ENCODE data around the gene GULP1. TPM values are rescaled to one million over a fixed set of nuclear protein-coding genes. Genes with fewer than 3 reads are reported as not detected.

GULP1 gene
- total and polyA plus RNA-seq, 10 of the 15 experiments (the other 5 are each of a cell fraction or from before 2014, with no cell fraction given): 0.02 to 1.3 (median 0.15) TPM; not detected in 5

- ChIA-PET SMC1A (ENCODE audit: uncharacterized antibody, unreplicated experiment) (no interaction called here), POLR2A (no interaction called here), CTCF (no interaction called here), RAD21 (ENCODE audit: unreplicated experiment) (no interaction called here)
- Histone ChIP-seq H3K4me2 (ENCODE audit: control insufficient read depth, insufficient read depth) (no peak overlapping the region), H3K36me3 (ENCODE audit: control insufficient read depth in 2 of 2, insufficient read depth in 2 of 2, low read length in 1 of 2) (no peaks in the 10 kb centered on the region), H3K79me2 (ENCODE audit: control insufficient read depth, insufficient read depth, low read length) (no peaks in the 10 kb centered on the region), H3K27ac (ENCODE audit: control insufficient read depth, insufficient read depth) (no peak overlapping the region), H3K4me1 (ENCODE audit: control insufficient read depth, insufficient read depth, low read length) (no peaks in the 10 kb centered on the region), H3K27me3 (replicated peaks in 1 of 2; ENCODE audit: control insufficient read depth in 2 of 2, insufficient read depth in 2 of 2, low read length in 1 of 2) (no peaks in the 10 kb centered on the region), H3K9ac (ENCODE audit: control insufficient read depth, insufficient read depth, low read length) (no peak overlapping the region), H4K20me1 (ENCODE audit: control insufficient read depth, insufficient read depth) (no peaks in the 10 kb centered on the region), H3K9me3 (replicated peaks; ENCODE audit: control insufficient read depth, insufficient read depth, low read length) (no peaks in the 10 kb centered on the region), H2AFZ (ENCODE audit: control insufficient read depth, low read depth, low read length) (no peak overlapping the region), H3K4me3 (no peak overlapping the region)
- intact Hi-C loops (cut with micrococcal nuclease; ENCODE audit: unreplicated experiment) (no loop called here), in situ Hi-C loops (cut with MboI) (no loop called here)
- 33% methylated on average over 6 of the region's 6 CpGs for WGBS (ENCODE audit: insufficient coverage, insufficient replicate concordance, low lambda C conversion rate, missing lambda C conversion rate)
- BruUV-seq (replicated peaks): no TSS peak
- FAIRE-seq (no peak), ATAC-seq (no peak), DNase-seq (ENCODE audit: low read depth, low spot score) (no peak)
- no peak for TF ChIP-seq TAF1 (IDR thresholded peaks at IDR 0.05; ENCODE audit: borderline replicate concordance, low read depth, low read length)
- TF ChIP-seq SRF (IDR thresholded peaks at IDR 0.05; ENCODE audit: low read depth in 2 of 2, low read length in 2 of 2): no peak
- no peak for TF ChIP-seq FOS (IDR thresholded peaks at IDR 0.05; ENCODE audit: borderline replicate concordance, extremely low read depth, insufficient read length)
- TF ChIP-seq CREM (IDR thresholded peaks at IDR 0.05; ENCODE audit: low read depth): no peak
- TF ChIP-seq CTCF (IDR thresholded peaks at IDR 0.05 in 2 of 3, conservative IDR thresholded peaks at IDR 0.05 in 1 of 3; ENCODE audit: control insufficient read depth in 2 of 3, extremely low read depth in 1 of 3, insufficient read depth in 1 of 3, low read depth in 3 of 3, low read length in 3 of 3): no peak
- TF ChIP-seq MTA2 (IDR thresholded peaks at IDR 0.05; ENCODE audit: low read depth): no peak
- TF ChIP-seq NFYB (IDR thresholded peaks at IDR 0.05; ENCODE audit: insufficient read depth, low read depth, low read length): no peak
- no peak for TF ChIP-seq STAT3 (IDR thresholded peaks at IDR 0.05; ENCODE audit: low read depth, low read length)
- TF ChIP-seq IRF4 (IDR thresholded peaks at IDR 0.05; ENCODE audit: low read depth, low read length): no peak
- TF ChIP-seq ELK1 (IDR thresholded peaks at IDR 0.05; ENCODE audit: low read depth, low read length): no peak
- TF ChIP-seq PBX3 (IDR thresholded peaks at IDR 0.05; ENCODE audit: insufficient replicate concordance, low read depth, low read length): no peak
- no peak for TF ChIP-seq PKNOX1 (IDR thresholded peaks at IDR 0.05)
- no peak for TF ChIP-seq TCF12 (IDR thresholded peaks at IDR 0.05; ENCODE audit: low read depth, low read length)
- no peak for TF ChIP-seq BCL11A (IDR thresholded peaks at IDR 0.05; ENCODE audit: low read depth, low read length)
- no peak for TF ChIP-seq CBX3 (IDR thresholded peaks at IDR 0.05; ENCODE audit: borderline replicate concordance, low read depth)
- TF ChIP-seq SP1 (IDR thresholded peaks at IDR 0.05; ENCODE audit: low read depth, low read length): no peak
- no peak for TF ChIP-seq ZBTB33 (IDR thresholded peaks at IDR 0.05)
- no peak for TF ChIP-seq HDAC2 (IDR thresholded peaks at IDR 0.05)
Observed at GRCh38 chr2:188412190-188412589, 120.5 kb downstream of the GULP1 start.
